AG04449 (cell line): ENCODE data around the gene ZC3HAV1.

Source experiments
- CTCF ChIA-PET: fragments of 350-600 bp; formaldehyde crosslinking; extraction: SDS; loops from one replicate; lab custom pipeline; 2021; ENCODE audit warnings: antibody characterized with exemption; lab: Yijun Ruan, JAX
- POLR2A ChIA-PET: fragments of 400-600, 350-600 bp; formaldehyde crosslinking; extraction: SDS; loops from one replicate; lab custom pipeline; 2020; ENCODE audit warnings: antibody characterized with exemption, inconsistent platforms; lab: Yijun Ruan, JAX
- DNase-seq: peaks from one replicate; pipeline ENCODE4 v3.0.0-alpha.2; 2010; ENCODE audit warnings: low read depth, low spot score
- H3K4me3 ChIP-seq: 2 replicates; pipeline ENCODE4 v1.5.1; 2011; ENCODE audit warnings: low read depth, mild to moderate bottlenecking, control low read depth, low read length
- TF ChIP-seq, protein P1 (sequence below): IDR thresholded peaks from one replicate; pipeline ENCODE4 v1.5.1; 2011; ENCODE audit warnings: mild to moderate bottlenecking, moderate library complexity, low read length, control low read depth, inconsistent platforms; ENCODE audit not compliant: insufficient read depth; ENCODE audit errors: missing control alignments

The ZC3HAV1 gene

GRCh38 chr7:139046143-139046542 lies 63.4 kb downstream of the ZC3HAV1 start:
- TF ChIP-seq, protein P1, sequence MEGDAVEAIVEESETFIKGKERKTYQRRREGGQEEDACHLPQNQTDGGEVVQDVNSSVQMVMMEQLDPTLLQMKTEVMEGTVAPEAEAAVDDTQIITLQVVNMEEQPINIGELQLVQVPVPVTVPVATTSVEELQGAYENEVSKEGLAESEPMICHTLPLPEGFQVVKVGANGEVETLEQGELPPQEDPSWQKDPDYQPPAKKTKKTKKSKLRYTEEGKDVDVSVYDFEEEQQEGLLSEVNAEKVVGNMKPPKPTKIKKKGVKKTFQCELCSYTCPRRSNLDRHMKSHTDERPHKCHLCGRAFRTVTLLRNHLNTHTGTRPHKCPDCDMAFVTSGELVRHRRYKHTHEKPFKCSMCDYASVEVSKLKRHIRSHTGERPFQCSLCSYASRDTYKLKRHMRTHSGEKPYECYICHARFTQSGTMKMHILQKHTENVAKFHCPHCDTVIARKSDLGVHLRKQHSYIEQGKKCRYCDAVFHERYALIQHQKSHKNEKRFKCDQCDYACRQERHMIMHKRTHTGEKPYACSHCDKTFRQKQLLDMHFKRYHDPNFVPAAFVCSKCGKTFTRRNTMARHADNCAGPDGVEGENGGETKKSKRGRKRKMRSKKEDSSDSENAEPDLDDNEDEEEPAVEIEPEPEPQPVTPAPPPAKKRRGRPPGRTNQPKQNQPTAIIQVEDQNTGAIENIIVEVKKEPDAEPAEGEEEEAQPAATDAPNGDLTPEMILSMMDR: no peak
- ChIA-PET POLR2A (no interaction called here), CTCF (interaction anchor here (1.1 to 1.6 kb wide), 2 partner anchors 29 kb away, joined by 3 to 9 read pairs; no protein-coding TSS in a partner anchor)
- no peak for DNase-seq
- no peak overlapping the region for H3K4me3 ChIP-seq

DNA sequence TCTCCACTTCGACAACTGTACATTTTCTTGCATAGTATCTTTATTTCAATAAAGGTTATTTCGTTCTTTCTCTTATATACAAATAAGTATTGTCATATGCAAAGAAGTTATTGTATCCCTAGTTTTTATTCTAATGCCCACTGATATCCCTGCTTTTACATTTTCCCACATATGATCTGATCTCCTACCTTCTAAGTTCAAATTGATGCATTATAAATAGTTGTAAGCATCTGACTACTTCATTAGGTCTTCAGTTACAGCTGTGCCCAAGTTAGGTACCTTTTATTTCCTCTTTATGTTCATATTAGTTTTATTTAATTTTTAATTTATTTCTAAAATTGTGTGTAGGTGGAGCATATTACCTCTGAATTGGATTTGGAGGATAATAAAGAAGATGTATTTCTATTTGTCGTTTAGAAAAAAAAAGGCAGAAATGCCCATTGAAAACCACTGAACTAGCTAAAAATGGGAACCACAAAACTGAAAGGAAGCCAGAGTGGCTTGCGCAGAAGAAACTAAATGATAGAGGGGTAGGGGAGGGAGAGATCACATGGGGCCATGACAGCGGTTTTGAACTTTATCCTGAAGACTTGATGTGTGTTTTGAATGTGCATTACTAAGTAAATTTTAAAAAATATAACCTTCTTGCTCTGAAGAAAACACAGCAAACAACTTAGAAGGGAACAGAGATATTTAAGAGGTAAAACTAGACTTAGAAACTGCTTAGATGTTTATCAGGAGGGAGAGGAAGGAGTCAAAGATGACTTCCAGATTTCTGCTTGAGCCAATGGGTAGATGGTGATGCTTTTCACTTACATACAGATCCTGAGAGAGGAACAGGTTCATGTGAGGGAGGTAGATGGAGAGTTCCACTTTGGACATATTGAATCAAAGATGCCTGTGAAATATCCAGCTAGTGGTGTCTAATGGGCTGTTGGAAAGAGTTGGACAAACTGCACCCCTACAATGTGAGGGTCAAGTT lies 64.4 kb downstream of the ZC3HAV1 start:
- TF ChIP-seq, protein P1: no peak
- ChIA-PET CTCF (interaction anchor here (1.1 to 1.6 kb wide), 2 partner anchors 28 to 30 kb away, joined by 3 to 9 read pairs; no protein-coding TSS in a partner anchor), POLR2A (no interaction called here)
- H3K4me3 ChIP-seq: no peak overlapping the region
- DNase-seq: no peak

GRCh38 chr7:139043823-139044812 lies 65.4 kb downstream of the ZC3HAV1 start:
- DNase-seq: no peak
- TF ChIP-seq, protein P1: no peak
- no peak overlapping the region for H3K4me3 ChIP-seq
- ChIA-PET POLR2A (no interaction called here), CTCF (interaction anchor here (1.6 to 1.9 kb wide), 3 partner anchors 27 to 31 kb away, joined by 4 to 9 read pairs (median 7); no protein-coding TSS in a partner anchor)

DNA sequence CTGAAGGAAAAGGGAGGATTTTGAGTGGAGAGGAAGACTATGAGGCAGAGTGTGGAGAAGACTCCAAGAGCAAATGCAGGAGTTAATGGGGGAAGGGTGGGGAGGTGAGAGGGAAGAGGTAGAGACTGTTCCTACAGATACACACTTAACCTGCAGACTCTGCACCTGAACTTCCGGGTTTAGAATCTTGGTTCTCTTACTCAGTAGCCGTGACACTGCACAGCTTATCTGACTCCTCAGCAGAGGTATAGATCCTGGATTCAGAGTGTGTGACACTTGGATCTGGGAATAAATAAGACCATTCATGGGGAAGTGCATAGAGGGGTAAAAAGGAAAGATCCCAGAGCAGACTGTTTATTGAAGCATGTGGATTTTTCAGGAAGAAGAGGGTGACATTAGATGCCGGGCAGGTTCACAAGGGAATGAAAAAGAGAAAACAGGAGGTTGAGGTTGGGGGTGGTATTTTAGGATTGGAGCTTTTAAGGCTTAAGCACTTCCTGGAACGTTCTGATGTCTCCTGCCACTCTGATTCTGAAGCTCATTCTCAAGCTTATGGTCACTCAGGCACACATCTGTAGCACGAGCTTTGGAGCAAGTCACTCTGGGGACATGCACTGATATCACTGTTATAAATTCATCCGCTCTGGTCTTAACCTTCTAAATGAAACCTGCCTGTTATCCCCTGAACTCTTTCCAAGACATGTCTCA lies 68.0 kb downstream of the ZC3HAV1 start:
- TF ChIP-seq, protein P1: no peak
- DNase-seq: no peak
- CTCF ChIA-PET: interaction anchor here (0.9 to 1.7 kb wide), 6 partner anchors 11 to 156 kb away, joined by 3 to 4 read pairs (median 3); no protein-coding TSS in a partner anchor
- H3K4me3 ChIP-seq: no peak overlapping the region
- POLR2A ChIA-PET: no interaction called here

DNA sequence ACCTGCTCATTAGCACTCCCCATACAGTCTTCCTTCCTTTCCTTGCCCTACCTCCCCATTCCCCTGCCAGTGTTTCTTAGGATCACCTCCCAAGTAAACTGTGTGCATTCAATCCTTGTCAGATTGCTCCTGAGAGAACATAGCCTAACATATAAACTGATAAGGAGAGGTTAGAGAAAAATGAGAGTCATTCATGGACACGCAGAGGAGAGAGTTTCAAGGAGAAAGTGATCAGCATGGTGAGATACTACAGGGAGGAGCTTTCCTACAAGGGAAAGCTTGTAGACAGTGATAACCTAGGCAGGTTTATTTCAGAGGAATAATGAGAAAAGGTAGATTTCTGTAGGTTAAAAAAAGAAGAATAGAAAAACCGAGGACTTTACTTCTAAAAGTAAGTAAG lies 70.8 kb downstream of the ZC3HAV1 start:
- ChIA-PET CTCF (no interaction called here), POLR2A (no interaction called here)
- H3K4me3 ChIP-seq: no peak overlapping the region
- TF ChIP-seq, protein P1: no peak
- DNase-seq: no peak
